ENCODE measurements around the gene MYL7.
A peak's percentile ranks its signal among the peaks of the same experiment; 100 is the strongest.

MYL7 gene

DNA sequence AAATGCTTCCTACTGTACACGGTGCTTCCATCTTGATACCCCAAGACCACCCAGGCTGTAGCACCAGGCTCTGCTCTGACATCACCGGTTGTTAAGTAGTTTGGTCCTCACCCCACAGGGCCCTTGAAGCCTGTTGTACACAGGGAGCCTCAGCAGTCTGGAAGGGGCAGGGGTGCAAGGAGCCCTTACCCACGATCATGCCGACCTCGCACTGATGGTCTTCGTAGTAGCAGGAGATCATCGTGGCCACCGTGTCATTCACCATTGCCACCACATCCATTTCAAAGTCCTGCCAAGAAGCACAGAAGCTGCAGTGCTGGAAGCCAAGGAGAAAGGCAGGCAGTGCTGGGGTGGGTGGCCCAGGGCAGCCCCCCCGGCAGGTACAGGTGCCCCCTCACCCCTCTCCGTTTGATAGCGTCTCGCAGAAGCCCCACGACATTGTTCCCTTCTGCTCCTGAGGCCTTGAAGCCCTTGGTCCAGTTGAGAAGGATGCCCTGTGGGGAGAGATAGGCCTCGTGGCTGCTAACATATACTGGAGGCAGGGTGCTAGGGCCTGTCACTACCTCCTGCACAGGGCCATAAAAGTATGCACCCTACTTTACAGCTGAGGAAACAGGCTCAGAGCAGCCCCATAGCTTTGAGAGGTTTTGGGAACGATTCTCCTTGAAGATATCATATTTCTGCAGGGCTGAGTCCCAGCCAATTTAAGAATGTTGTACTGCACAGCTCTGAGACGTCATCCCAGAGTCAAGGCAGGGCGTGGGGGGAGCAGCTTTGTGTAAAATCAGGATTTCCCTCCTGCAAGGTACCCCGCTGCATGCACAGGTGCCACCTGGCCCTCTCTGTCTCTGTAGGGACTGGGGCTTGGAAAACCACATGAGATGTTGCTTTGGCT is 8.7 kb upstream of the MYL7 start:
- DNase-seq: no peak

DNA sequence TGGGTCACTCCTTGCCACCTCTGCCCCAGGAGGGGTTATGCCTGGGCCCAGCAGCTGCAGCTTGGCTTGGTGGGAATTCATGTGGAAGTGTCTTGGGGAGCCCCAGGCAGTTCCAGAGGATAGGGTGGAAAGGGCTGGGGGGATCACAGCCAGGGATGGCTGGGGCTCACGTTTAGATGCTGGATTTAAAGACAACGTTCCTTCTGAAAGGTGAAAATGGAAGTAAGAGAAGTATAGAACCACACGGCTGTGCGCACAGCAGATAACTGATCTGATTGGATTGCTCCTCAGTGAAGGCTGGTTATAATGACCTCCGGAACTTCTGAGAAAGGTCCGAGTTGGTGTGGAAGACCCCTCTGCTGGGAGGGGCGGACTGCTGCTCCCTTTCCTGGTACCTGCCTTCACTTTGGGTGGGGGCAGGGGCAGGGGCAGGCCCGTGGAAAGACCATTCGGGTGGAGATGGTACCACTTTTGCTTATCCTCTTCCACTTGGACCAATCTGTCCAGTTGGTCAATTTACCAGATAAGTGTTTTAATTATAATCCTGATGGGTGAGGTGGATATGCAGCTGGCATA is 7.9 kb upstream of the MYL7 start:
- no peak for DNase-seq

DNA sequence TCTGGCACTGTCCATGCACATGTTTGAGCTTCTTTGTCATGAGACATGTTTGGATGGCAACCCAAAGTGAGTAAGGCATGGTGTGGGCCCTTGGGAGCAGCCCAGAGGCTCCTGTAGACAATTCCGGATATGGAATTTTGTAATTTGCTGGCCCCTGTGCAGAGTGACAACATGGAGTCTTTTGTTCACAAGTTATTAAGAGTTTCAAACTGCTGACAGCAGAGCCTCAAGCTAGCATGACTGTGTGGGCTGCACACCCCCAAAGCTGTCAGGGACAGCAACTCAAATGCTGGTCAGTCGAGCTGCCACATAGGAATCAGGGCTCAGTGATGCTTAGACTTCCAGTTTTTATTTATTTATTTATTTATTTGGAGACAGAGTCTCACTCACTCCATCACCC is 7.0 kb upstream of the MYL7 start:
- DNase-seq: no peak

DNA sequence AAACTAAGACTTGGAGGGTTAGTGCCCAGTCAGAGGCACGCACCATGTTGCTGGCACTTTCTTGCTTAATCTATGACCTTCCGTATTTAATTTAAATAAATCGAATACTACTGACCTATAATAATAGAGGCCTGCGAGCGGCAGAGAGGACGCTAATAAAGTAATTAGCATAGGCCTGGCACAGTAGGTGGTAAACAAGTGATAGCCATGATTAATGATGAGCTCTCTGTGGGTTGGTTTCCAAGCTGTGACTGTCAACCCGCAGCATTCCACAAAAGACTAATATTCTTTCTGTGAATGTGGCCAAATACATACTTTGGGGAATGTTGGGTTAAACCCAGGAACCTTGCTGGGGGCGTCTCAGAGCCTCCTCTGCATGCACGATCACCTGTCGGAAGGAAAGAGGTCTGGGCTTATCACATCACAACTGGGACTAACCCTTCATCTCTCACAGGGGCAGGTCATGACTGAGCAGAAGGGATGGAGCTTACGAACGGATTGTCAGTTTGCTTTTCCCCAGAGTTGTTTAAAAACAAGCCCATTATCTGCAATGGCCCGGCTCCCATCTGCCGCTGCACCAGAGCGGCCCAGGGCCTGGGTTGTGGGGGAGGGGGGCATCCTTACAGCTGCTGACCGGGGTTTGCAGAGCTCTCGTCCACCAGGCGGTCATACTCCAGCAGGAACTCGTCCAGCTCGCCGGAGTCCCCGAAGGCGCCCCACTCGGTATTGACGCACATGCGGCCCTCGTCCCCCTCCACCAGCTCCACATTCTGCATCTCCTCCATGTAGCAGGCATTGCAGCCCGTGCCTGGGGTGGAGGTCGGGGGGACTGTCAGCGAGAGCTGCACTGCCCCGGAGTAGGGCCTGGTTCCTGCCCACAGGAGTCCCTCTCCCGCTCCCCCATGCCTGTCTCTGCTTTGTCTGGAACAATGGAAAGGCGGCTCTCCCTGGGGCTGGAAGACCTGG is 6.2 kb upstream of the MYL7 start:
- DNase-seq: no peak

DNA sequence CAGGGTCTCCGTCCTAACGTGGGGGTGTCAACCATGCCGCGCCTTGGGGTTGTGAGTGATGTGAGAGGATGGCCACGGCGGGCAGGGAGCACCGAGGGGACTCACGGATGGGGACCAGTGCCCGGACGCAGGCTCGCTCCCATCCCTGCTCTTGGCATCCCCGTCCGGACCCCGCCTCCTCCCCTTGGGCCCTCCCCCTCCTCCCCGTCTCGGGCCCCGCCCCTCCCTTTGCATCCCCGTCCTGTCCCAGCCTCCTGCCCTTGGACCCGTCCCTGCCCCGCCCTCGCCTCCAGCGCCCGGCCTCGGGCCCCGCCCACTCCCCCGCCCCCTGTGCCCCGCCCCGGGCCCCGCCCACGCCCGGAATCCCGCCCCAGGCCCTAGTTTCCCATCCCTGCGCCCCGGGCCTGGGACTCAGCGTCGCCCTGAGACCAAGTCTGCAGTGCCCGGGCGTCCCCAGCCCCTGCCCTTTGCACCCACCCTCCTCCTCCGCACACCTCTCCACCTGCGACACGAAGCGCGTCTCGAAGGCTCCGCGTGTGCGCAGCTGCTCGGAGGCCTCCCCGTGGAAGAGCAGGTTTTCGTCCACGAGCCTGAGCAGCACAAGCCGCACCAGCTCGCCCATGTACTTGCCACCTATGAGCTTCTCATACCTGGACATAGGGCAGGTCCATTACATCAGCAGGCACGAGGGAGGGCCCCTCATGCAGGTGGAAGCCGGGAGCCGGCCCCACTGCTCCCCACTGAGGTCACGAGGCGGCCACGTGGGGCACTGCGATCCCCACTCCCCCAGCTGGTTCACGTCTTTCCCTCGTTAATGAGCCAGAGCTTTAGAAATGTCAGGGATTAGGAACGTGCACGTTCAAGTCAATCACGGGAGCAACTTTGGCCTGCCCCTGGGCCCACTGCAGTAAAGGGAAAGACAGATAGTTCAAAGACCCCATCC is 5.1 kb upstream of the MYL7 start:
- peak; percentile 71 to 79 for DNase-seq

DNA sequence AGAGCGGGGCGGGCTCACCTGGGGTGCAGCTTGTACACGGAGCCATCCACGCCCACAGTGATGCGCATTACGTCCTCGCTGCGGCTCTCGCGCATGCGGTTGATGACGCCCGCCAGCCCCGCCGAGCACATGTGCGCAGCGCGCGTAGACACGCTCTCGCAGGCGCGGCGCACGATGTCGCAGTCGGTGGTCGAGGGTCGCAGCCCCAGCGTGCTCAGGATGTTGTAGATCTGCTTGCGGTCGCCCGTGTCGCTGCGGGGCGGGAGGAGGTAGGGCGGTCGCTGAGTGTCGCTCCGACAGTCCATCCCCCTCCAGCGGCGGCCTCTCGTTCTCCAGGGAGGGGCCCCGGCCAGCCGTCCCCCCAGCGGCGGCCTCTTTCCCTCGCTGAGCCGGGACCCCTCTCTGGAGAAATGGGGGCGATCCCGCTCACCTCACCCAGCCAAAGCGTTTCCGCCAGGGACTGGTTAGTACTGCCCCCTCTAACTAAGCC is 4.4 kb upstream of the MYL7 start:
- DNase-seq: peak; percentile 66 to 69

DNA sequence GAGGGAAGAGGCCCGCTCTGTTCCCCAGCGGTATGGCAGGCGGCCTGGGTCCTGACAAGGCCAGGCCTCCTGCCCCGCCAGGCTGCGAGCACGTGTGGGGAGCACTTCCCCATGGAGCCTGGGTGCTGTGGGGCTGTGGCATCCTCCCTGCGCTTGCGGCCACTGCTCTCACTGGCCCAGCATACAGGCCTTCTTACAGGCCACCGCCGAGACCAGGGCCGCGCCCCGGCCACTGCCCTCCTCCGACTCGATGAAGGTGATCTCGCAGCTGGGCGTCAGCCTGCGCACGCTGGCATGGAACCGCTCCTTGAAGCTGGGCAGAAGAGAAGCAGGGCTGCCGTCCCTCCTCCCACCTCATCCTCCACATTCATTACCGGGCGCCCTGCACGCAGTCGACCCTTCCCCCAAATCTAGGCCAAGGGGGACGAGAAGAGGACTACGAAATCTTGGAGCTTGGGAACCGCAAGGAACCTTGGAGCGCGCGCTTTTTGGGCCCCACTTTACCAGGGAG is 3.9 kb upstream of the MYL7 start:
- no peak for DNase-seq

DNA sequence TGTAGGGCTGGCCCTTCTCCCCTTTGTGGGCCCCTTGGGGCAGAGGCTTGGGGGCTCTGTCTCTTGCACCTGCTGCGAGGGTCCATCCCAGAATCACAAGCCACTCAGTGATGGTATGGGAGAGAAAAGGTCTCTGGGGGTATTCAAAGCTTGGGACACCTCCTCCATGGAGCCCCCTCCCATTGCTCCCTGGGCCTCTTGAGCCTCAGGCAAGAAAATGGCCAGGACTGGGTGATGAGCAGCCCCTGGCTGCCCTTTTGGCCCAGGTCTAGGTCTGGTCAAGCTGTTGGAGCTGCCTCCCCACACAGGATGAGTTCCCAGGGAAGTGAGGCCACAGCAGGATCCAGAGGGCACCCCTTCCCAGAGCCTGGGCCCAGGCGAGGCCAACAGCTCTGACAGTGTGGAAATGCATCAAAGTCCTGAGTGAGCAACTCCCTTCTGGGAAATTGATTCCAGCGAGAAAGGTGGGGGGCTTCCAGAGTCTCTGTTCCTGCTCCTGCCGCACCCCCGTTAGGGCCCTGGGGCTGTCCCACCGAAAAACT is 3.4 kb upstream of the MYL7 start:
- DNase-seq: no peak

DNA sequence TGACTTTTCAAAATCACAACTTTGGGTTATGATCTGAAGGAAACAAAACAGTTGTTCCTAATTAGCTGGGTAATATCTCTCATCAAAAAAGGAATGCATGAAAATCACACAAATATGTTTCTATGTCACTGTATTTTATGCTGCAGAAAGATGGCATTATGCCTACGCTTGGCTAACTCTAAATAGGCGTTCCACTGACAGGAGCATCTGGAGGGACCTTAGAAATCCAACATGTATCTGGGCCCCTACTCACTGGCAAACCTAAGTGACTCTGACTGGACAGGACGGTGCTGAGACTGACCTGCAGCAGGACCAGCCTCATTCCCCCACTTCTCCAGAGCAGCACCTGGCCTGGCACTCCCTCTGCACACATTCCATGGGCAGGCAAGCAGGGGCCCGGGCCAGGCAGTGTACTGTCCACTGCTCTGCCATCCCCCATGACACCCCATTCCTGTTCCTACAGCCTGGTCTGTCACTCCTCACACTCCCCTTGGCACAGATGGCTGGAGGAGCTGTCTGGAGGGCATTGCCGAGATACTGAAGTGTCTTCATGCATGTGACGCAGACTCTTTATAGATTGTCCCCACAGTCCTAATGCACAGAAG is 2.6 kb upstream of the MYL7 start:
- no peak for DNase-seq

DNA sequence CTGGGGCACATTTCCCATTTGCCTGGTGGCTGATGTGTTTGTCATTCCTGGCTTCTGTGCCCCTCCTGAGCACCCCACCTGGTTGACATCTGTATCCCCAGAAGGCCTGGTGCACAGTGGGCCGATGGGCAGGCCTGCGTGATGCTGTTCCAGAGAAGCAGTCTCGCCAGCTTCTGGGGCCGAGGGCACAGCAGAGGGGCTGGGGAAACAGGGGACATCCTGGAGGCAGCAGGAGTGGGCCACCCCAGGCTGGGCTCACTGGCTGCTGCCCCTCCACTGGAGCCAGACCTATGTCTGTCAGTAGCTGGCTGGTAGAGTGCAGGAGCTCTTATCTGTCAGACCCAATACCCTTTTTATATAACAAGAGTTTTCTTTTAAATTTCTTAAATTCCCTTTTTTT is 896 bp upstream of the MYL7 start:
- DNase-seq: no peak

DNA sequence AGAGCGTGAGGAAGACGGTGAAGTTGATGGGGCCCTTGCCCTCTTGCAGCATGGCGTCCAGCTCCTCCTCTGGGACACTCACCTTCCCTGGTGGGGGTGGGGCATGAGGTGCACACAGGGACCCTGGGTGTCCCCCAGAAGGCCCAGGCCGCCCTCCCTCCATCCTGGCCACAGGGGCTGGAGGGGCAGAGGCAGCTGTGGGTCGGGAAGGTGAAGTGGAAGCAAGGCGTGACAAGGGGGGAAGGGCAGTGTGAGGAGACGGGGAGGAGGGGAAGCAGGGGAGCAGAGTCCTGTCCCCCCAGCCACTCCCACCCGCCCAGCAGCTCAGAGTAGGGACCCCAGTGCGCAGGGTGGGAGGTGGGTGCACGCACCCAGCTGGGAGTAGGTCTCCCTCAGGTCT is 791 bp downstream of the MYL7 start:
- no peak for DNase-seq

DNA sequence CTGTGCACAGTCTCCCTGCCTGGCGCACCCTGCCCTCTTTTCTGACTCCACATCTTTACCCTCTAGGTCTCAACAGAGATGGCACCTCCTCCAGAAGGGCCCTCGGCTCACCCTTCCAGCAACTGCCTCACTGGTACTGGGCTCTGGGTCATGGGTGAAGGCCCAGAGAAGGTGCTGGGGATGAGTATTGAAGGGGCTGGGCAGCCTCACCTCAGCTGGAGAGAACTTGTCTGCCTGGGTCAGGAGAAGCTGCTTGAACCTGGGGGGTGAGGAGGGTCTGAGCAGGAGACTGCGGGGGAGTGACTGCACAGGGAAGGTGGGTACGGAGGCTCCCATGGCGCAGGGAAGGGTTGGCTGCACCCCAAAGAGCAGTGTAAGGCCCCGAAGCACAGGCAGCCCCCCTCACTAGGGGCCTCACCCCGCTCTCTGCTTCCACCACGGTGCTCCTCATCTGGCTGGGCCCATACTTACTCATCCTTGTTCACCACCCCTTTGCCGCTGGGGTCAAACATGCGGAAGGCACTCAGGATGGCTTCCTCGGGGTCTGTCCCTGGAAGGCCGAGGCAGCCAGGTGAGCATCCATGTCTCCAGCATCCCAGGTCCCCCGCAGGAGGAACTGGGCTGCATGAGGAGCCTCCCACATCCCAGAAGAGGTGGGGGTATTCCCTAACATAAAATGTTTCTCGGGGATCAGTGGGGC is 1.7 kb downstream of the MYL7 start:
- no peak for DNase-seq

DNA sequence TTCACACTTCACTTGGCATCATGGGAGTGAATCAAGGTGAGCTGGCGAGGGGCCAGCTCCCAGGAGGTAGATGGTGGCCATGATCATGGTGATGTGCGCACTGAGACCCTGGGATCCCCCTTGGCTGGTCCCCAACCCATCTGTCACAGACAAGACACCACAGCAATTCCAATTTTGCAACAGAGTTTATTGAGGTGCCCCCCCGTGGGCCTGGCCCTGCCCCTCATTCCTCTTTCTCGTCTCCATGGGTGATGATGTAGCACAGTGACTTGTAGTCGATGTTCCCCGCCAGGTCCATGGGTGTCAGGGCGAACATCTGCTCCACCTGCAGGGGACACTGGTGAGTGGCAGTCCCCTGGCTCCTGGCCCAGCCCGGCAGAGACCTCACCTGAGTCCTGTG is 2.4 kb downstream of the MYL7 start:
- no peak for DNase-seq

DNA sequence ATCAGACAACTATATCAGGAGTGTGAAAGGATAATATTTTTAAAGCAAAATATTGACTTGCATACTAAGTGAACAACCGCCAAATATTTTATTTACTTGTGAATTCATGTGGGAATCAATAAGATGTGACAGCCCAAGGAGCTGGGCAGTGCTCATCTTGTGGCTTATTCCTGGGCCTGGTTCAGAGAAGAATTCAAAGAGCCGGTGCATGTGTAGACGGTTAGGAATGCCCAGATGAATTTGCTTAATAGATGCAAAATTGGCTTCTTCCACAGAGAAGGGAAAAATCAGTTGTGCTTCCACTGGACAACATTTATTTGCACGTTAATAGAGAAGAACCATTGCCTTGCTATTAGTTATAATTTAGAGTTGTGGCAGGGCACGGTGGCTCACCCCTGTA is 4.4 kb downstream of the MYL7 start:
- no peak for DNase-seq

DNA sequence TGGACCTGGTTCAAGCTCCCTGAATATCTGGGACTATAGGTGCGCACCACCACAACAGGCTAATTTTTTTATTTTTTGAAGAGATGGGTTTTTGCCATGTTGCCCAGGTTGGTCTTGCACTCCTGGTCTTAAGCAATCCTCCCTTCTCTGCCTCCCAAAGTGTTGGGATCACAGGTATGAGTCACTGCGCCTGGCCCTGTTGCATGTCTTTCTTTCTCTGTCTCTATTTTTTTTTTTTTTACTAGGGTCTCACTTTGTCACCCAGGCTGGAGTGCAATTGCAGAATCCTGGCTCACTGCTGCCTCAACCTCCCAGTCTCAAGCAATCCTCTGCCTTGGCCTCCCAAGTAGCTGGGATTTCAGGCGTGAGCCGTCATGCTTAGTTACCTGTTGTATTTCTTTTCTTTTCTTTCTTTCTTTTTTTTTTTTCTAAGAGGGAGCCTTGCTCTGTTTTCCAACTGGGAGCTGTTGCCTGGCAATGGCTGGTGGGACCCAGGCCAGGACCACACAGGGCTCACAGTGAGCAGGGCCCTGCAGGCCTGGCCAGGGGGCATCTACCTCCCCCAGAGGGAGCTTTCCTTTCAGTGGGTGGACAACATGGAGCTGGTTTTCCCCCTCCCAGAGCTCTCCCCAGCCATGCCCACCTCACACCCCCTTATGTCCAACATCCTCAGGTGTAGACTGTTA is 6.0 kb downstream of the MYL7 start:
- no peak for DNase-seq

DNA sequence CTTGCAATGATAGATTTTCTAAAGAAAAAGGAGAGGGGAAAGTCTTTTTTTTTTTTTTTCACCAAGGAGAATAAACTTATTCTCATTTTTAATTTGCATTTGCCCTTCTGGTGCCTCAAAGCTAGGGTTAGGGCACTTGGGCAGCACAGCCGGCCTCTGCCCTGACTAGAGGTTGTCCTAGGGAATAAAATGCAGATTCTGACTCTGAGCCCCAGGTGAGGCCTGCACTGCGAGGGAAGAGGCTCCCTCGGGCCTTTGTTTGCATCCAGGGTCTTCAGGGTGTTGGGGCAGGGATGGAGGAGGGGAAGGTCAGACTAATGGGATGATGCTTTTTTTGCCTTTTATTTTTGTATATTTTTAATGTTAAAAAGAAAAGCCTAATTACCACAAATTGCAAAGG is 7.8 kb downstream of the MYL7 start:
- DNase-seq: no peak

DNA sequence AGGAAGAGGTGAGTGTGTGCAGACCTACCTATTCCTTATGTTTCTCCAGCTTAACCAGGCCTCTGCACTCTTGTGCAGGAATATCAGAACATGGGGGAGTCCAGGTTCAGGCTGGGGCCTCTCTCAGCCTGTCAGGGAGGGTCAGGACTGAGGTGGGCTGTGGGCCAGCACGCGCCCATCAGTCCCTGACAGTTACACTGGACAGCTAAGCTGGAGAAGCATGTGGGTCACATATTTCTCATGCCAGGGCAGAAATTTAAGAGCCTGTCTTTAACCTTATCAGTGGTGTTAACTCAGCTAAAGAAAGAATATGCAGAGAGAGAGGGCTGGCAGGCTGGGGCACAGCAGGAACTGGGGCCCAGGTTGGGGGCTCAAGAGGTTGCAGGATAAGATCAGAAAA is 9.1 kb downstream of the MYL7 start:
- DNase-seq: no peak

DNA sequence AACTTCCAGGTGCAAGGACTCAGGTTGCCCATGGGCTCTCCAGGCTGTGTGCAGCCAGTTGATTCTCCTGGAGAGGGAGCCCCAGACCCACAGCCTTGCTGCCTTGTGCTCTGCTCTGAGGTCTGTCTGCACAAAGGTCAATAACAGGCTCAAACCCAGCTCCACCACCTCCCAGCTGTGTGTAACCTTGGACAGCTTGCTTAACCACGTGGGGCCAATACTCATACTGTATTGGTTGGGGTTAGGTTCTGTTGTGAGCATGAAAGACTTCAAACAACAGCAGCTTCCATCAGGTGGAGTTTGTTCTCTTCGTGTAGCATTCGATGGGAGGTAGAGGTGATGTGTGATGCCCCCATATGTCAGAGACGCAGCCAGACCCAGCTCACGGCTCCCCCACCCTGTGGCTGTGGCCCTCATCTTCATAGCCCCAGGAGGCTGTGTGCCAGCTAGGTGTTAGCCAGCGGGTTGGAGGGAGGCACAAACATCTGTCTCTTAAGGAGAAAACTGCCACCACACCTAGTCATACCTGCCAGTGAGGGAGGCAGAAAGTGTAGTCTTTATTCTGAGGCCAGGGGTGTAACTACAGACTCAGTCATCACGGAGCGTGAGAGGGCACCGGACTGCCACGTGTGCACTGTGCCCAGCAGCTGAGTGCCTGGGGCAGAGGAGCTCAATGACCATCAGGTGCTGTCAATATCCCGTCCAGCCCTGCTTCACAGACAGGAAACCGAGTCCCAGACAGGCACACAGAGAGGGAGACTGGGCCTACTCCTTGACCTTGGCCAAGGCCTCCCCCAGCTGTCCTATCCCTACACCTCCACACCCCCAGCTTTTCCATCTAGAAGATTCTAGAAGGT is 9.7 kb downstream of the MYL7 start:
- DNase-seq: no peak
